Myocyte (in vitro differentiated cells): ENCODE results near the gene PRXL2C. TPM values are rescaled to one million over a fixed set of nuclear protein-coding genes. Genes with fewer than 3 reads are reported as not detected.

ENCODE experiments used
- DNase-seq: peaks from one replicate; pipeline ENCODE4 v3.0.0-alpha.2; 2012; ENCODE audit warnings: low read depth
- total RNA-seq: library from RNA; depleted of rRNA; stranded (reverse); fragments of >200 nt; gene quantifications from 2 replicates; pipeline ENCODE4 v1.2.3, GENCODE V29; 2014

PRXL2C gene
- total RNA-seq, 1 donor from 2014 or later, result 25.8 TPM

DNA sequence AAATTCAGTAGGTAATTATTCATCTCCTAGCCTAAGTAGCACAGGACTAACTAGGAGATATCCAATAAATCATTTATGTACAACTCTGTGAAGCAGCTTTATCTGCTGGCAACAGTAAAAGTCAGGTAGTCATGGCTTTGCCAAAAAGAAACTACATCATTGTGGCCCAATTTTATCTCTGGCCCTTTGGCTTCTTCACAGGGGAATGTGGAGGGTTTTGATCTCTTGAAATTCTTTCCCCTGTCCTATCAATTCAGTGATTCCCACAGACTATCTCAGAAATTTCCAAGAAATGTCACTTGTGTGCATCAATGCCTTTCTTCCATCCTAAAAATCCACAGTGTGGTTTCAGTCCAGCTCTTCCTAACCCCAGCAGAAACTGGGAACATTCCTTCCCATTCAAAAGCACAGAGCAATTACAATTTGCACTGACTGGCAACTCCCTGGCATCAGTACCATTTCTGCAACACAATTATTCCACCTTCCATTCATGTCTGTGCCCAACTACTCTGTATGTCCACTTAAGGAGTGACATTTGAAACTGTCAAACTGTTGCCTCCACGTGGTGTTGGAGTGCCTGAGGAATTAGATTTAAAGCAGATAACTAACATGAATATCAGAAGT is 42.0 kb downstream of the PRXL2C start:
- no peak for DNase-seq

DNA sequence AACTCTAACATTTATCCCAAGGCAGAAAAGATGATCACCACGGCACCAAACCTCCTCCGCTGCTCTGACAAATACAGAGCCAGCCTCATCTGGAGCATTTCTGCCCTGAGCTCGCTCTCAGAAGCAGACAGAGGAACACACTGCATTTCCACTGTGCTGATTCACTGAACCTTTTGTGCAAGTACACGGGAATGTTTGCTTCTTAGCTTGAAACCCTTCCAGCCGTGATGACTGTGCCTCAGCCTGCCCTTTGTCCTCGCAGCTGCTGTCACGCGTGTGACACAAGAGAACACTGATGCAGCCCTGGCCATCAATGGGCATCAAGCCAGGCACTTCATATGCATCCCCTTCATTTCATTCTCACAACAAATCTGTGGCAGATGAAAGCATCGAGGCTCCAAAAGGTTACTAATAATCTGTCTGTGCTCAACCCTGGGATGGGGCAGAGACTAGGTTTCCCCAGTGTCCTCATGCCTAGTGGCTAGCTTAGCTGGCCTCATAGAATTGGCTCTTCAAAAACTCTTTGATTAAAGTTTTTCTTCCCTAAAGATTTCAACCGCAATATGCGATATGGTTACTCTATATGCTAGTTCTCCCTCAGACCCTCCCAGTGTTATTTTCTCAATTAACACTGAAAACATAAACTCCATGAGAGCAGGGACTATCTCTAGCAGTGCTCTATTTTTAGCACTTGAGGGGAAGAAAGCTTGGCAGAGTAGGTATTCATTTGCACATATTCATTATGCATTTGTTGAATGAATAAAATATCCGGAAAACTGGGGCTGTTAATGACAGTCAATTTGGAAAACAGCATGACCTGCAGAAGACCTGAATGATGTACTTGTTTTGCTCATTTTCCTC is 42.8 kb downstream of the PRXL2C start:
- DNase-seq, result peak; percentile 88

DNA sequence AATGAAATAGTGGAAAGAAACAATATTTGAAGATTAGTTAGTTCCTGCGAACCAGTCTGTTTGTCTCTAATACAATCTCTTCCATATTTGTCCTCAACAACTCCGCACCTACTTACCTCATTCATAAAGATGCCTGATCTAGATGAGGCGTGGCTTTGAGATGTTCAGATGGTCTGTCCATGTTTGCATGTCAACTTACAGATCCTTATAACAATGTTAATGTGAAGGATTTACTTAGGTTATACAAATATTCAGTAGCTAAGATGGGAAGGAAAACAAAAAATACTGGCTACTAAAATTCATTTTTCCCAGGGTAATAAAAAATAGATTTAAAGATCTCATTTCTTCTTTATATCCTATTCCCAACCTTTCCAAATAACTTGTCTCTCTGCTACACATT is 43.8 kb downstream of the PRXL2C start:
- no peak for DNase-seq

- DNase-seq, result no peak
Measured at GRCh38 chr9:96609732-96610131, 45.4 kb downstream of the PRXL2C start.

- DNase-seq, result no peak
Measured at GRCh38 chr9:96607971-96608370, 47.1 kb downstream of the PRXL2C start.

GRCh38 chr9:96605328-96605727 is 49.8 kb downstream of the PRXL2C start:
- no peak for DNase-seq

GRCh38 chr9:96604004-96604319 is 51.2 kb downstream of the PRXL2C start:
- no peak for DNase-seq

- DNase-seq, result peak; percentile 49
Measured at GRCh38 chr9:96603305-96604003, 51.7 kb downstream of the PRXL2C start.

DNA sequence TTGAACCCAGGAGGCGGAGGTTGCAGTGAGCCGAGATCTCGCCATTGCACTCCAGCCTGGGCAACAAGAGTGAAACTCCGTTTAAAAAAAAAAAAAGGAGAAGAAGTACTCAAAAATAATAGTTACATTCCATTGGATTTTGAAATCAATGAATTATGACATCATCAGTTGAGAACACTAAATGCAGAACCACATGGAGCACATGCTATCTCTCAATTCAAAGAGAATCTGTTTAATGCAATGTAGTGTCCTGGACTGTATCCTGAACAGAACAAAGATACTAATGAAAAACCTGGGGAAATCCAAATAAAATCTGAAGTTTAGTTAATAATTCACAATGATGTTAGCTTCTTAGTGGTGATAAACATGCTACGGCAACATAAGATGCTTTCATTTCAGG is 55.8 kb downstream of the PRXL2C start:
- DNase-seq, result no peak

DNA sequence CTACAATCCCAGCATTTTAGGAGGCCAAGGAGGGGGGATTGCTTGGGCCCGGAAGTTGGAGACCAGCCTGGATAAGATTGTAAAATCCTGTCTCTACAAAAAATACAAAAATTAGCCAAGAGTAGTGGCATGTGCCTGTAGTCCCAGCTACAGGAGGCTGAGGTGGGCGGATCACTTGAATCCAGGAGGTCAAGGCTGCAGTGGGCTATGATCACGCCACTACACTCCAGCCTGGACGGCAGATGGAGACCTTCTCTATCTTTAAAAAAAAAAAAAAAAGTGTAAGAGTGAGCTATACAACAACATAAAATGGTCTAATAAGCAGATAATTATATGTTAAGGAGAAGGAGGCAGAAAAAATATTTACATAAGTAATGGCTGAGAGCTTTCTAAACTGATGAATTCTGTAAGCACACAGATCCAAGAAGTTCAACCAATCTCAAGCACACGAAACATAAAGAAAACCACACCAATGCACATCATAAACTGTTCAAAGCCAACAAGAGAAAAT is 58.5 kb downstream of the PRXL2C start:
- DNase-seq, result no peak

Other genes starting within 250 kb of the PRXL2C start
- gene ZNF367, start 236.9 kb downstream of the PRXL2C start, total RNA-seq, result 1.8 and 2.2 TPM in 2 replicates
- gene HABP4, start 205.1 kb downstream of the PRXL2C start, total RNA-seq, result 25.5 and 32.7 TPM in 2 replicates
- 17.4 and 22.7 TPM in 2 replicates for gene CDC14B, start 35.5 kb downstream of the PRXL2C start, total RNA-seq
- 15.1 and 17.2 TPM in 2 replicates for gene ZNF510, start 122.8 kb upstream of the PRXL2C start, total RNA-seq
- gene ZNF782, start 199.2 kb upstream of the PRXL2C start, total RNA-seq, result 4.1 and 5.7 TPM in 2 replicates